Kidney (tissue), 14 donors: ENCODE measurements around the gene MAML2. TPM values are rescaled to one million over a fixed set of nuclear protein-coding genes. Genes with fewer than 3 reads are reported as not detected.

Source experiments
- DNase-seq, 5 donors: peaks; one replicate each; pipeline ENCODE4 v3.0.0-alpha.2; 2013 to 2020
- FAIRE-seq: peaks from 2 replicates; lab custom pipeline; 2012; peaks lifted over from hg19 to GRCh38; lab: Jason Lieb, UNC
- H3K27ac ChIP-seq, 2 donors: one replicate each; pipeline ENCODE4 v1.7.0; 2013; ENCODE audit warnings: low read depth in 2 of 2, low read length in 2 of 2, inconsistent platforms in 1 of 2
- H3K27me3 ChIP-seq: one replicate; pipeline ENCODE4 v1.7.1; 2013; ENCODE audit warnings: low read length, inconsistent platforms; ENCODE audit not compliant: control insufficient read depth, insufficient read depth
- H3K36me3 ChIP-seq, 3 donors: one replicate each; pipeline versions ENCODE4 v1.7.0 to v1.7.1; 2013; ENCODE audit warnings: low read length in 3 of 3, control low read depth in 1 of 3, inconsistent platforms in 1 of 3; ENCODE audit not compliant: insufficient read depth in 3 of 3, control insufficient read depth in 2 of 3
- H3K4me1 ChIP-seq, 3 donors: one replicate each; pipeline versions ENCODE4 v1.7.0 to v1.7.1; 2013; ENCODE audit warnings: low read length in 3 of 3, inconsistent platforms in 1 of 3, low read depth in 1 of 3; ENCODE audit not compliant: control insufficient read depth in 2 of 3, insufficient read depth in 2 of 3
- H3K4me3 ChIP-seq, 3 donors: one replicate each; pipeline versions ENCODE4 v1.7.0 to v1.8.1; 2013; ENCODE audit warnings: low read length in 3 of 3, control low read depth in 1 of 3, inconsistent platforms in 1 of 3
- H3K9ac ChIP-seq, 3 donors: one replicate each; pipeline versions ENCODE4 v1.7.0 to v1.7.1; 2013; ENCODE audit warnings: low read length in 3 of 3, control low read depth in 1 of 3, inconsistent platforms in 1 of 3
- H3K9me3 ChIP-seq, 3 donors: one replicate each; pipeline versions ENCODE4 v1.7.0 to v1.7.1; 2013; ENCODE audit warnings: low read length in 3 of 3, control low read depth in 1 of 3, inconsistent platforms in 1 of 3; ENCODE audit not compliant: control insufficient read depth in 2 of 3, insufficient read depth in 1 of 3
- CTCF ChIP-seq: IDR thresholded peaks from 3 replicates; pipeline ENCODE4 v1.5.1; 2012; ENCODE audit warnings: mild to moderate bottlenecking, moderate library complexity, borderline replicate concordance; ENCODE audit not compliant: insufficient read depth; ENCODE audit errors: extremely low read depth
- intact Hi-C: fragments of 100-400 bp; cut with DNase I; formaldehyde crosslinking; loops from one replicate; pipeline ENCODE4 v1.11.1; 2022
- polyA plus RNA-seq: library from polyadenylated mRNA; stranded (reverse); fragments of 350-450 nt; fragmentation: Illumina TruSeq; extraction: RNeasy Lipid Tissue Mini Kit (QIAGEN cat#74804); gene quantifications from one replicate; pipeline ENCODE4 v1.2.3, GENCODE V29; 2014; ENCODE audit warnings: low read depth, low replicate concordance; ENCODE audit not compliant: insufficient read depth
- total RNA-seq: library from RNA; stranded (reverse); fragmentation: NEBNext Ultra II Directional; extraction: Animal tissue kit (Norgen Biotek cat#: 25700); gene quantifications from one replicate; pipeline ENCODE4 v1.2.1, GENCODE V29; 2021
- donor health status: control.
- donor health status: control.
- donor health status: control.
- donor health status: control.
- donor health status: control.
- donor health status: DM: yes; HTN: yes; CAD: no.
- donor health status: Normal renal cell carcinoma (clear cell type).

Gene MAML2
- total and polyA plus RNA-seq, 2 donors from 2014 or later: 4.9 to 32.3 TPM

- Histone ChIP-seq H3K27ac (no peak overlapping the region), H3K4me1 (no peaks in the 10 kb centered on the region), H3K9ac (no peak overlapping the region), H3K9me3 (peaks cover 0 to 5% (median 0%) of the 10 kb centered on the region in 3 donors), H3K36me3 (no peaks in the 10 kb centered on the region), H3K4me3 (no peak overlapping the region), H3K27me3 (no peaks in the 10 kb centered on the region)
- no peak for FAIRE-seq
- intact Hi-C loops: no loop called here
- no peak for TF ChIP-seq CTCF
- DNase-seq: no peak
Measured at GRCh38 chr11:95948637-95949036, 394.4 kb downstream of the MAML2 start.

GRCh38 chr11:95944623-95945022 lies 398.4 kb downstream of the MAML2 start:
- Histone ChIP-seq H3K36me3 (no peaks in the 10 kb centered on the region), H3K27ac (no peak overlapping the region), H3K27me3 (no peaks in the 10 kb centered on the region), H3K4me1 (no peaks in the 10 kb centered on the region), H3K9ac (no peak overlapping the region), H3K4me3 (no peak overlapping the region), H3K9me3 (peaks cover 0 to 5% (median 0%) of the 10 kb centered on the region in 3 donors)
- TF ChIP-seq CTCF: no peak
- FAIRE-seq (no peak), DNase-seq (no peak)
- intact Hi-C loops: no loop called here

- no peaks in the 10 kb centered on the region for H3K27me3 ChIP-seq
- H3K9me3 ChIP-seq: peaks cover 0 to 5% (median 0%) of the 10 kb centered on the region in 3 donors
- no peaks in the 10 kb centered on the region for H3K4me1 ChIP-seq
- no peak overlapping the region for H3K4me3 ChIP-seq
- no peak overlapping the region for H3K9ac ChIP-seq
- intact Hi-C loops: no loop called here
- DNase-seq (no peak), FAIRE-seq (no peak)
- TF ChIP-seq CTCF: no peak
- no peaks in the 10 kb centered on the region for H3K36me3 ChIP-seq
- H3K27ac ChIP-seq: no peak overlapping the region
Measured at GRCh38 chr11:95943546-95943945, 399.4 kb downstream of the MAML2 start.

- H3K27ac ChIP-seq: no peak overlapping the region
- H3K9me3 ChIP-seq: no peaks in the 10 kb centered on the region
- no peak for TF ChIP-seq CTCF
- intact Hi-C loops: no loop called here
- no peak overlapping the region for H3K4me3 ChIP-seq
- no peaks in the 10 kb centered on the region for H3K4me1 ChIP-seq
- no peak for FAIRE-seq
- no peak overlapping the region for H3K9ac ChIP-seq
- H3K27me3 ChIP-seq: no peaks in the 10 kb centered on the region
- DNase-seq: no peak
- no peaks in the 10 kb centered on the region for H3K36me3 ChIP-seq
Measured at GRCh38 chr11:95939091-95939490, 403.9 kb downstream of the MAML2 start.
